ENCODE measurements around the gene PDZD7.
A peak's percentile ranks its signal among the peaks of the same experiment; 100 is the strongest.

PDZD7 gene

GRCh38 chr10:101031128-101031795 is at the start of gene PDZD7, which contains the start of gene SFXN3:
TSS of gene PDZD7 (minus strand) at chr10:101031129. CDS start at chr10:101030219, 910 bp downstream.
TSS of gene SFXN3 (plus strand) at chr10:101031234. CDS start at chr10:101034695, 3,461 bp downstream.
- DNase-seq, result peak; percentile 94 to 95

DNA sequence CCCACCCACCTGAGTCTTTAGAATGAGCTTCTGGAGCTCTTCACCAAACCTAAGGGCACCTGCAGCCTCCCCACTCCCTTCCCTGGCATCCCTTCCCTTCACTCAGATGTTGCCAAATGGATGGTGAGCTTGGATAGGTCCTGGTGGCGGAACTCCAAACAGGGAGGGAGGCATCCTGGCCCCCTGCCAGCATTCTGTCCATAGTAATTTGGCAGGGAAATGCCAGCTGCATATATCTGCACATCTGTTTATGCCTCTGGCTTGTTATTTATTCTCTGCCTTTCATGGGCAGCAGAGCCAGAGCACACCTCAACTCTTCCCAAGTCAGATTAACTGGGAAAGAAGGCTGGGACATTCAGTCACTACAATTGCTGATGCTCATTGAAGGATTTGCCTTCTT is 48.9 kb upstream of the PDZD7 start:
- DNase-seq, result no peak

- DNase-seq, result no peak
These were observed 45.7 kb upstream of the PDZD7 start for GRCh38 chr10:101076630-101077029.

DNA sequence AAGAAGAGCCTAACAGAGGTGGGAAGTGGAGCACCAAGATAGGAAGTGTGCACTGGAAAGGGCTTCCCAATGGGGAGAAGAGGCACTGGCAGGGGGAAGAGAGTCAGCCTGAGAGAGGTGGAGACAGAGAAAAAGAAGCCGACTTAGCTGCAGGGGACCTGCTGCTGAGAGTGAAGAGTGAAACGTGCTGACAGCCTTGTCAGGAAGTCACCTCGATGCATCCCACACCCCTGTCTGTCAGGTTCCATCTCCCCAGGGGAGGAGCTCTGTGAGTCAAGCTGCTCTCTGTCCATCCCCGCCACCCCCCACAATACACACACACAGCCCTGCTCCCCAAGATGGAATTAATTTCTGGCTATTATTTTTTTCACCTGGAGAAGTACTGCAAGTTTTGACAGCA is 44.8 kb upstream of the PDZD7 start:
- DNase-seq, result no peak

DNA sequence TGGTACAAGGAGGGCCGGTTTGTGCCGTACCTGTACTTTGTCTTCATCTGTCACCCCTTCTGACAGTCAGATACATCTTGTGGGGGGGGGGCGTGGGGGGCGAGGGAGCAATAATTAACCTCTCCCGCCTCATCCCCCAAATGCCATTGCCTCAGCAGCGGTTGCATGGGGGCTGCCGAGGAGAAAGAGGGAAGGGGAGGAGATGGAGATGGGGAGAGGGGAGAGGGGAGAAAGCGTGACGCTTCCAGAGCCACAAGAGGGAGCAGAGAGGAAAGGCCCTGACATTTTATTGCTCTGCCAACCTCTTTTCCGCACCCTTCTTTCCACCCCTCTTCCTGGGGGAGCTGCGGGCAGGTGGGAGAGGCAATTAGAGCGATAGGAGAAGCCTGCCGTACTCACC is 42.7 kb upstream of the PDZD7 start:
- DNase-seq, result no peak

- DNase-seq, result no peak
These were observed 42.0 kb upstream of the PDZD7 start for GRCh38 chr10:101072923-101073322.

DNA sequence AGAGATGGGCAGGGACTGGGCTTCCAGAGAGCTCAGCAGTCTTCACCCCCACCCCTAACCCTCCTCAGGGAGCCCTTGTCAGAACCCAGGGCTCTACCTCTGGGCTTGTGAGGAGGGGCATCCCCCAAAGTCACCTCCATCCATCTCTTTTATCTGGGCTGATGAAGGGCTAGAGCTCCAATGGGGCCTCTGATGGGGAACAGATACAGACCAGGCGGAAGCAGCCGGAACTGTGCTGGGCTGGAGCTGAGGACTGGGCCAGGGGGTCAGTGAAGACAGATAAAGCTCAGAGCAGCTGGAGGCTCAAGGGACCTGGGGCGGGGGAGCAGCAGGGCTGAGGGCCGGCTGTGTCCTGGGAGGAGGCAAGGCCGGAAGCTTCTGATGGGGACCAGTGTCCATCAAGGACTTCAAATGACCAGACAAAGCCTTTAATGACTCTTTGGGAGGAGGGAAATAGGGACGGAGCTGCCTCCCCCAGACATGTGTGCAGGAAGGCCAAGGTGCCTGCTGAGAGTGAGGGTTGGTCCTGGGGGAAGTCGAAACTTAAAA is 41.0 kb upstream of the PDZD7 start:
- DNase-seq, result no peak

DNA sequence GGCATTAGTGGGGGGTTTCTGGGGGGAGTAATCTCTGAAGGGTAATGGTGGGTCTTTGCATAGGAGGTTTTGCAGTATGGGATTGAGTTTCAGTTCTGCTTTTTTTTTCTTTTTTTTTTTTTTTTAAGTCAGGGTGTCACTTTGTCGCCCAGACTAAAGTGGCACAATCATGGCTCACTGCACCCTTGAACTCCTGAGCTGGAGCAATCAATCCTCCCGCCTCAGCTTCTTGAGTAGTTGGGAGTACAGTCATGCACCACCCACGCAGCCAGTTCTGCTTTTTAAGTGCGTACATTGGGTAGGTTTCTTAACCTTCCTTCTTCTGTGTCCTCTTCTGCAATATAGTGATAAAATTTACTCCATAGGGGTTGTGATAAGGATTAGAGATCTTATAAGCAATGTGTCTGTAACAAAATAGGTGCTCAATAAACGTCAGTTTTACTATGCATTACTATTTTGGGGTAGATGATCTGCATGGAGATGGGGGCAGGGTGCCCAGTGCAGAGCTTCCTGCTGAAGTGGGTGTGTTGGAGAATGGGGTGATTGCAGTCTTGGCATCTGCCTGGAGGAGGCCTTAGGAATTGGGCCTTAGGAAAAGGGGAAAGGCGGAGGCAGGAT is 40.4 kb upstream of the PDZD7 start:
- DNase-seq, result peak in 1 of 2 donors; percentile 85

- no peak for DNase-seq
These were observed 39.2 kb upstream of the PDZD7 start for GRCh38 chr10:101070098-101070497.

DNA sequence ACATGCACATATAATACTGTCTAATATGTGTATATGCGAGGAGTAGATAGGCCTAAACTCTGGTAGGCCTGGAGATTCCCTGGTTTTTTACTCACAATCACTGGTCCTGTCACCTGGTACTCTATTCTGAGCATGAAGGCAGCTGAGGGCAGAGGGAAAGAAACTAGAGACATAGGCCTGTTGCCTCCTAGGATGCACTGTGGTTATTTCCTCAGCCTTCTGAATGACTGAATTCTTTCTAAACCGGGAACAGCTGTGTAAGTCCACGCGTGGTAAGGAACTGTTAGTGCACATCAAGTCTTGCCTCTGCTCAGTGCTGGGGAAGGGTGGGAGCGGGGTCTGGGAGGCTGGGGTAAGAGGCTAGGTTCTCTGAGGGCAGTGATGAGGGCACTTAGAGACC is 38.5 kb upstream of the PDZD7 start:
- DNase-seq, result no peak

DNA sequence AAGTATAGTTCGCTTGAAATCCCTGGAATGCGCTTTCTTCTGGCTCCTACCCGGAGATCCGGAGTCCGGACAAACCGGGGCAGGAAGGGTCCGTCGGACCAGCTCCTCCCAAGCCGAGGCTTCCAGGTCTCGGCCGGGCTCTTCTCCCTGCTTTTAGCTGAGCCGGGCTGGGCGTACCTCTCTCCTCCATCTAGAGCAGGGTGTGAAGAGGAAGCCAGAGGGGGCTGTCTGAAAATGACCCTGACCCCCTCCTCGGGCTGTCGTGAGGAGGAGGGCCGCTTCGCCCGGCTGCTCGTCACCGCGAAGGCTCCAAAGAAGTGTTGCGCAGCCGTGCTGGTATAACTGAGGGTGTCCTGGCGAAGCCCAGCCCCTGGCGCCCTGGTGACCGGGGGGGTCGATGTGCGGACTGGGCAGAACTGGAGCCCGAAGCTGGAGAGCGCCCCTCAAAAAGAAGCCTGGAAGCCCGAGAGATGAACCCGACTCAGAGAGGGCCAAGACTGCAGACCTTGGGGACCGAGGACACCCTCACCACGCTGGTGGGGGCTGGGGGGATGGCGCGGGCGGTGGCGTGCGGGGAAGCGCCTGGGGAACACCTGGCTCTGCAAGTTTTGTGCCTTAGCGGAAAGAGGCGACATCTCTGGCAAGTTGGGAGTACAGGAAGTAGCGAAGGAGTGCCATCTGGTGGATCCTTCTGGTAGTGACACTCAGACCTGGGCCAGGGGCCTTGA is 36.6 kb upstream of the PDZD7 start:
- peak; percentile 81 to 83 for DNase-seq

- no peak for DNase-seq
These were observed 36.0 kb upstream of the PDZD7 start for GRCh38 chr10:101066896-101067355.

DNA sequence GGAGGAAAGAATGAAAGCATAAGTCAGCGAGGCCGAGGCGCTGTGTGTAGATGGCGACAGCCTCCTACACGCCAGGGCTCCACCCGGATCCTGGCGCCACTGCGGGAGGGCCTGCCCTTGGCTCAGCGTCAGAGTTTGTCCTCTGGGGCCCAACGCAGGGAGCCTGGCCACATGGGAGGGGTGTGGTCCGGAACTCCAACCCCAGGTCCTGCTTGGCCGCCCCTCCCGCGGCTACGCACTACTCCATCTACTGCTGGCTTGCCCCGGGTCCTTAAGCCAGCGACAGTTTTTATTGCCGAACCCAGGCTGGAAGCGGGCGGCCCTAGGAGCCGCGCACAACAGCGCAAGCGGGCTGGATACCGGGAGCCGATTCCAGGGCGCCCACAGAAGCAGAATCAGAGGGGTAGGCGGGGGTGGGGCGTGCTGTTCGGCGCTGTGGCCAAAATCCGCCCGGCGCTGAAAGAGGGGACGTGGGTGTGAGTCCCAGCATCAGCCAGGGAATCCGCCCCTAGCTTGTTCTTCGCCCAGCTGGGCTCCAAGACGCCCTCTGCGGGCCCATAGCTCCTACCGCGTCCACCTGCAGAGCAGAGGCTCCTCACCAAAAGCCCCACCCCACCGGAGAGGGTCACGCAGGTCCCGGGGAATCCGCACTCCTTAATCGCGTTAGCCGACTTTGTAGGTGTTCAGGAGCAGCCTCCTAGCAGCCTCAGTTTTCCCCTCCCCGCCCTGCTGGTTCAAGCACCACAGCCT is 35.4 kb upstream of the PDZD7 start:
- peak; percentile 57 to 59 for DNase-seq

DNA sequence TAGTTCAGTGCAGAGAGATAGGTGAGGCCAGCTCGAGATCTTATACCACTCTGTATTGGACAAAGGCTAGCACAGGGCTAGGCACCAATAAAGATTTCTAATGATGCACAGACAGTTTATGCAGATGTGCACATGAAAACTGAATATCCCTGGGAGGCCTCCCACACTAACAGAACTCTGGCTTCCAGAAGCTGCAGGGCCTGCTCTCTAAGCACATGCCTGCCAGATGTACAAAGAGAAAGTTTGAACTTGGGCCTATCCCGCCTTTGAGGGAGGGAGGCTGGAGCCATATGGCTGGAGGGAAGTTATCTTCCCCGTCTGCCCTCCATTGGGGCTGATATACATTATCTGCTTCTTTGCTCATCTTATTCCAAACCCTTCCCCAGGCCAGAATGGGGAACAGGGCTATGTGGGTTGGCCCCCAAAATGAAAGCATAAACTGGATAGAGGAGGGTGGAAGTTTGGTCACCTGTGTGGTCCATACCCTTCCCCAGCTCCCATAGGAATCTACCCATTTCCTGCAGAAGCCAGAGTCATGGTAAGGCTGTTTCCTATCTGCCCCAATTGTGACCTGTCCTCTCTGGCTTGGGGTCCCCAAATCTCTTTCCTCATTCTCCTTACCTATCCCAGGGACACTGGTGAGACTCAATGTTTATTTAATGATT is 34.7 kb upstream of the PDZD7 start:
- no peak for DNase-seq

GRCh38 chr10:101064415-101065030 is 33.6 kb upstream of the PDZD7 start:
- DNase-seq, result no peak

GRCh38 chr10:101063548-101064414 is 32.9 kb upstream of the PDZD7 start:
- no peak for DNase-seq

GRCh38 chr10:101063050-101063525 is 32.2 kb upstream of the PDZD7 start:
- DNase-seq, result no peak

DNA sequence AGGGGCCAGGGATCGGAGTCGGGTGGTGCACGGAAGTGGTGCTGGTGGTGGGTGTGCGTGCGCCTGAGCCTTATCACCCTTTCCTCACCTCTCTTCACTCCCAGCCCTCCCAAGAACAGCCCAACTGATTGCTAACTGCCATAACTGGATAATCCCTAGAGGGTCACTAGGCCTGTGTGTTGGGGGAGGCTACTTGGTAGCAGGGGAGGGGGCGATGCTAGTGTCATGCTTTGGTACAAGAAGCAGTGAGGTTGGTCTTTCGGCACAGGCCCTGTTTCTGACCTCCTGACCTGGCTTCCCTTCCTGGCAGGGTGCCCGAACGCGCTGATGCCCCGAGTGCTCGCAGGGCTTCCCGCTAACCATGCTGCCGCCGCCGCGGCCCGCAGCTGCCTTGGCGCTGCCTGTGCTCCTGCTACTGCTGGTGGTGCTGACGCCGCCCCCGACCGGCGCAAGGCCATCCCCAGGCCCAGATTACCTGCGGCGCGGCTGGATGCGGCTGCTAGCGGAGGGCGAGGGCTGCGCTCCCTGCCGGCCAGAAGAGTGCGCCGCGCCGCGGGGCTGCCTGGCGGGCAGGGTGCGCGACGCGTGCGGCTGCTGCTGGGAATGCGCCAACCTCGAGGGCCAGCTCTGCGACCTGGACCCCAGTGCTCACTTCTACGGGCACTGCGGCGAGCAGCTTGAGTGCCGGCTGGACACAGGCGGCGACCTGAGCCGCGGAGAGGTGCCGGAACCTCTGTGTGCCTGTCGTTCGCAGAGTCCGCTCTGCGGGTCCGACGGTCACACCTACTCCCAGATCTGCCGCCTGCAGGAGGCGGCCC is 31.5 kb upstream of the PDZD7 start:
- peak; percentile 36 to 51 for DNase-seq

GRCh38 chr10:101061624-101062231 is 30.8 kb upstream of the PDZD7 start, which contains the start of gene KAZALD1:
TSS of gene KAZALD1 (plus strand) at chr10:101061989. CDS start at chr10:101062593, 604 bp downstream.
- no peak for DNase-seq

Data from CD4-positive, alpha-beta T cell treated with Interleukin-4 for 1 hour (primary cell).